GM21367 (cell line): ENCODE results near the gene PDZD4.

Experiments used
- ATAC-seq: cut with Tn5 transposase; IDR thresholded peaks from one replicate; pipeline ENCODE4 v1.9.1; 2021; ENCODE audit not compliant: unreplicated experiment

The PDZD4 gene

DNA sequence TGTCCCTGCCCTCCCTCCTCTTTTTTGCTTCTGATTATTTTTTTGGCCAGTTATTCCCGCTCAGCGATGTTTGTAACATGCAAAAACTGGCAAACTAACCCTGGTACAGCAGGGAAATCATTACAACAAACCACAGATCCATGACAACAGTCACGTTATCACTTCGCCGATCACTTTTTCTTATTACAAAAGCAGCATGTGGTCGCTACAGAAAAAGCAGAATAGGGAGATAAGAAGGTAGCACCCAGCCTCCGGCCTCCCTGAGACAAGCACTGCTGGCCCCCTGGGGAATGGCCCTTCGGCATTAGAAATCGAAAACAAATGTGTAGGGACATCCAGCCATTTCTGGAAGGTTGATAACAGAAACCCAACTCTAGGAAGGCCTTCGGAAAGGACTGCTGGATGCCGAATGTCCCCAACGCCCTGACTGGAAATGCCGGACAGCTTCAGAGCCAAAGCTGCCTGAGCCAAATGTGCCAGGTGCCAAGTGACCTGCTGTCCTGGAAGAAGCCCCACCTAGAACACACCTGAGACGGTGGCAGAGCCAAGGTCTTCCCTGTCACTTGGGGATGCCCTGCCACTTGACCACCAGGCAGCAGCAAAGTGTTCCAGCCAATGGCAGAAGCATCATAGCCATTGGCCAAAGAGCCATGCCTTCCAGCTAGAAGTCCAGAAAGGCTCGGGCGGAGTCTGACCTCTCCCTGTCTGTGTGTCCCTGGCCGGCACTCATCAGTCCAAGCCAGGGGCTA is 39.1 kb downstream of the PDZD4 start:
- ATAC-seq = no peak

DNA sequence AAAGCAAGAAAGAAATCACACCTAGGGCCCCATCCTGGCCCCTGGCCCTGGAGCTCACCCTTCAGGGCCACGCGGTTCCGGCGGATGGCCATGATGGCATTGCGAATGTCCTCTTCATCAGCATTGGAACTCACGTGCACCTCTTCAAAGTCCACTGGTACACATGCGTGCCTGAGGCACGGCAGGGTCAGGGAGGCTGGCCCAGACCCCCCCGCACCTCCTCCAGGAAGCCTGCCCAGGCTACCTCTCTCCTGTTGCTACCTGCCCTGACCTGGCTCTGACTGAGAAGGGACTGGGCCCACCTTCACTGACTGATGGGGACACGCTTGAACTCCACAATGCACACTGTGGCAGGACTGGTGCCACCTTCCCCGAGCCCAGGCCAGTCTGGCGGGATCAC is 40.7 kb downstream of the PDZD4 start:
- ATAC-seq = no peak

DNA sequence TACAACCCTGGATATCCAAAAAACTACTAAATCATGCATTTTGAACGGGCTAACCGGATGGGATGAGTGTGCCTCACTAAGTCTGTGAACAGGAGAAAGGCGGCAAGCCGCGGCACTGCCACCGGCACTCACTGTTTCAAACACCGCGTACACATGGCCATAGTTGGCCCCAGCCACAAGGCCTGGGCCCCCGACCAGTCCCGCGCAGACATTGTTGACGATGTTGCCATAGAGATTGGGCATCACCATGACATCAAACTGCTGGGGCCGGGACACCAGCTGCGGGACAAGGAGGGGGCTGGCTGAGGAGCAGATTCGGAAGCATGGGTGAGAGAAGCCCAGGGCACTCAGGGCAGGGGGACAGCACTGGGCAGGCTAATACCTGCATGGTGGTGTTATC is 43.7 kb downstream of the PDZD4 start:
- no peak for ATAC-seq

DNA sequence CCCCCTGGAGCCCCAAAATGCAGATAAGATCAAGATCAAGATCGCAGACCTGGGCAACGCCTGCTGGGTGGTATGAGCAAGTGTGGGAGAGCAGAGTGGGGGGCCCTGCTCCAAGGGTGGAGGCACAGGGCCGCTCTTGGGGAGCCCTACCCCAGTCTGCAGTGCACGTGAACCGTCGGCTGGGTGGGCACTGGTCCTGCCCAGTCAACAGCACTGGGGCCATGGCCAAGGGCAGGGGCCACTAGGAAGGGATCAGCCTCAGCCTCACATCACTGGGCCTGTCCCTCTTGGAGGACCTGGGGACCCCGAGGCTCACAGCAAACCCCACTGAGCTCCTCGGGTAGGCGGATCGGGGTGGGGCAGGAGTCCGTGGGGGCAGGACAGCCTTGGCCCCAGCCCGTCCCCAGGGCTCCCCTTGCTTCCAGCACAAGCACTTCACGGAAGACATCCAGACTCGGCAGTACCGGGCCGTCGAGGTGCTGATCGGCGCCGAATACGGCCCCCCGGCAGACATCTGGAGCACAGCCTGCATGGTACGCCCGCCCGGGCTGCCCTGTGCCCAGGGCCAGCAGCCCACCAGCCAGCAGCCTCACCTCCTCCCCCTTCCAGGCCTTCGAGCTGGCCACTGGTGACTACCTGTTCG is 45.9 kb downstream of the PDZD4 start:
- ATAC-seq = no peak

DNA sequence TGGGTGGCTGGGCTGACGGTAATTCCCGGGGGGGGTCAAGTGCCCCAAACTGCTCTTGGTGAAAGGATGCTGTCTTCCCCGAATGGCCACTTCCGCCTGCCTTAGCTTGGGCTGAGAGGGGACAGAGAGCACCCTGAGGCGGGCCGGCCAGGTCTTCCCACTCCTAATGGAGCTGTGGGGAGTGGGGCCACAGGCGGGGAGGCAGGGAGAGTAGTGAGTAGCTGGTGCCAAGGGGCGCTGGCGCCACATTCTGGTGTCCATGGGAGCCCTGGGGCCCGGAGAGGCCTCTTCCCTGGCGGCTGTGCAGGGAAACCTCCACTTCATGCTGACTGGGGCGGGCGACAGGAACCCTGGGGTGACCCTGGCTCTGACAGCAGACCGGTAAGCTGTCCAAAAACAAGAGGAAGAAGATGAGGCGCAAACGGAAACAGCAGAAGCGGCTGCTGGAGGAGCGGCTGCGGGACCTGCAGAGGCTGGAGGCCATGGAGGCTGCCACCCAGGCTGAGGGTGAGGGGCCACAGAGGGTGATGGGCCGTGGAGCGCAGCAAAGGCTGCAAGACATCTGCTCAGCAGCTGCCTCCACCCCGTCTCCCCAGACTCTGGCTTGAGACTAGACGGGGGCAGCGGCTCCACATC is 46.8 kb downstream of the PDZD4 start:
- no peak for ATAC-seq

DNA sequence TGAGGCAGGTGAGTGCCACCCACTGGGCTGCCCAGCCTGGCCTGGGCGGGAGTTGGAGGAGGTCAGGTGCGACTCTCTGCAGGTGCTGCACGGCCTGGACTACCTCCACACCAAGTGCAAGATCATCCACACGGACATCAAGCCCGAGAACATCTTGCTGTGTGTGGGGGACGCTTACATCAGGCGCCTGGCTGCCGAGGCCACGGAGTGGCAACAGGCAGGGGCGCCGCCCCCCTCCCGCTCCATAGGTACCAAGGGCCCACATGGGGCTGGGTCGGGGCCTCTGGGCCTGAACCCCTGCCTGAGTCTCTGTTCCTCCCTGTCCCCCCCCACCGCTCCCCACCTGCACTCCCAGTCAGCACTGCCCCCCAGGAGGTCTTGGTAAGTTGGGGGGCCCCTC is 47.5 kb downstream of the PDZD4 start:
- no peak for ATAC-seq

DNA sequence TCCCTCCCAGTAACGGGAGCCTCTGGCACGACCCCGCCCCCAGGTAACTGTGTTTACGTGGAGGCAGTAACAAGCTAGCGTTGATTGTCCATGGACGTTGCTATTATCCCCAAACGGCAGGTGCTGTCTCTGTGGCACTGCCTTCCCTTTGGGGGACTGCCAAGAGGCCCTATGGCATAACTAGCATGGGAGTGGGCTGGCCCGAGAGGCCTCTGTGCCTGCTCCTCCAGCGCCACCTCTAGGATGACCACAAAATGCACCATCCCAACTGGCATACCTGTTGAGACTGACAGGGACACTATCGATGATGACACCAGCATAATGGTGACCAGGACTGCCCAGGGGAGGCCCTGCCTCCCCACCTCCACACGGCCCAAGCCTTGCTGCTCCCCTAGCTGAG is 48.0 kb downstream of the PDZD4 start:
- no peak for ATAC-seq

DNA sequence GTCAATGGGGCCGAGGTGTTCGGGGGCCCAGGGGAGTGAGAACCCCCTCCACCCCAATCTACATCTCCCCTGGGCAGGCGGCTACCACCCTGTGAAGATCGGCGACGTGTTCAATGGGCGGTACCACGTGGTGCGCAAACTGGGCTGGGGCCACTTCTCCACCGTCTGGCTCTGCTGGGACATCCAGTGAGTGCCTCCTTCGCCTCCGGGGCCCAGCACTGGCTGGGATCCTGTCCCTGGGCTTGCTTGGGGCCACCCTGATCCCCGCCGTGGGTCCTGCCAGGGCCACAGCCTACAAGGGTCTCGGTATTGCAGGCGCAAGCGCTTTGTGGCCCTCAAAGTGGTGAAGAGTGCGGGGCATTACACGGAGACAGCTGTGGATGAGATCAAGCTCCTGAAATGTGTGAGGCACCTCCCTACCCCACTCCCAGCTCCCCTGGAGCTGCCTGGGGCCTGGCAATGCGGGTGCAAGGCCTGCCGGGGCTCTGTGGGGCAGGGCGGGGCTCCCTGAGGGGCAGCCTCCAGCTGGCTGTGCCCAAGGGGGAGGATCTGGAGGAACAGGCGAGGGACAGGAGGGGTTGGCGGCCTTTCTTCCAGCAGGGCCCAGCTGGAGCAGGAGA is 48.8 kb downstream of the PDZD4 start:
- ATAC-seq = no peak

DNA sequence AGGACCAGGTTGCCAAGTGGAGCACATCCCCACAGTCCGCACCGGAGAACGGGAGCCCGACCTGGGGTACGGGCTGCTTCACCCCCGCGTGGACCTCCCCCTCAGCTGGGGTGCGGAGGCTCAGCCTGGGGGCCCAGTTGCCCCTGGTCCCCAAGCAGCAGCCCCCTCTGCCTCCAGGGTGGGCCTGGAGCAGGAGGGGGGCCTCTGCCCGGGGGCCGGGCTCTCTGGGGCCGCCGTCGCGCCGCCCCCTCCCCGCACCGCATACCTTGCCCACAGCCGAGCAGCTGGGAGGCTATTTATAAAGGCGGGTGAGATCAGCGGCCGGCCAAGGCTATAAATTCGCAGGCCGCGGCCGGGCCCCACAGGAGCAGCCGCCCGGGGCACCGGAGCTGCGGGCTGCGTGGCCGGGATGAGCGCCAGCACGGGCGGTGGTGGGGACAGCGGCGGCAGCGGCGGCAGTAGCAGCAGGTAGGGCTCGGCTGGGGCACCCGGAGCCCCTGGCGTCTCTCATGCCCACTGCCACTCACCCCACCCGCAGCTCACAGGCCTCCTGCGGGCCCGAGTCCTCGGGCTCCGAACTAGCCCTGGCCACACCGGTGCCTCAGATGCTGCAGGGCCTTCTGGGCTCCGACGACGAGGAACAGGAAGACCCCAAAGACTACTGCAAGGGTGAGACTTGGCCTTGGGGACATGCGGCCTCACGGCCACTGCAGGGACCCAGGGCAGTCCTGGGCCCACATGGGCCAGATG is 49.5 kb downstream of the PDZD4 start, which contains the start of gene SRPK3:
Gene SRPK3 (plus strand): TSS at position 364 of the 750 bp plus-strand sequence. CDS start 46 bp downstream, at position 410.
- ATAC-seq = no peak

DNA sequence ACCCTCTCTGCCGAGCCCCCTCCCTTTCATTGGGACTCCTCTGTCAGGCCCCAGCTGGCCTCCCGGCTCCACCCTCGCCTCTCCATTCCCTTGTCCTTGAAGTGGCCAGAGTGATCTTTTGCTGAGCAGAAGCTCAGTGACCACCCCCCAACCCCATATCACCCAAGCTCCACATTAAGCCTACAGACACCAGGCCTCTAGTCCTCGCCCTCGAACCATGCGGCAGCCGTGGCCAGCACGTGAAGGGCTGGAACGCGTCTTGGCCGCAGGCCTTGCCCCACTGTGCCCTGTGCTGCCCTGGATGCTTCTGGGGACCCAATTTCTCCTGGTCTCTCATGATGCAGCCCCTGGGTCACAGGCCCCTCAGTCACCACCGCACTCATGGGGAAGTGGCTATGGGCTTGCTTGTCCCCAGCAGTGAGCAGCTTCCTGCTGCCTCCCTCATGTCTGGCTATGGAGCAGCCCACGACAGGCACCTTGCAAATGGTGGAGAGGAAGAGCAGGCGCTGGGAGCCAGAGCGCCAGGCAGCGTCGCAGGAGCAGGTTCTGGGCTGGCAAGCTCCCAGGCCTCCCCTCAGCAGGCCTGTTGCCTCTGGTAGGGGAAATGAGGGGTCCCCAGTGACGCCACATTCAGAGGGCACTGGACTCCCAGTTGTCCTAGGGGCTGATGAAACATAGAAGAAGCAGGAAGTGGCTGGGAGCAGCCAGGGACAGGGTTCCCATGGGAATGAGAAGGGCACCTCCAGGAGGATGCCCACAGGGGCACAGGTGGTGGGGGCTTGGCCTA is 50.3 kb downstream of the PDZD4 start:
- no peak for ATAC-seq

DNA sequence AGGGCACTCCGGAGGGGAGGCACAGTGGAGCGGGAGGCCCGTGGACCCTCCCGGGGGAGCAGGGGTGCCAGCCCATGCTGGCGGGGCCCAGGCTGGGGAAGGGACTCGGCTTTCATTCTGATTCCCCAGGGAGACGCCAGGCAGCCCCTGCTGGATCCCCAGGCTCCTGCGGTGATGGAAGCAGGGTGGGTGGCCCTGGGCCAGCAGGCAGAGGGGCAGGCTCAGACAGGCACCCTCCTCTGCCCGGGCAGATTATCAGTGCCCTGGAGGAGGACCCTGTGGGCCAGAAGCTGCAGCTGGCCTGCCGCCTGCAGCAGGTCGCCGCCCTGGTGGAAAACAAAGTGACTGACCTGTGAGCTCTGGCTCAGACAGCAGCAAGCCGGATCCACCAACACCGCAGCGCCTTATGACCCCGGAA is 51.7 kb downstream of the PDZD4 start:
- no peak for ATAC-seq

DNA sequence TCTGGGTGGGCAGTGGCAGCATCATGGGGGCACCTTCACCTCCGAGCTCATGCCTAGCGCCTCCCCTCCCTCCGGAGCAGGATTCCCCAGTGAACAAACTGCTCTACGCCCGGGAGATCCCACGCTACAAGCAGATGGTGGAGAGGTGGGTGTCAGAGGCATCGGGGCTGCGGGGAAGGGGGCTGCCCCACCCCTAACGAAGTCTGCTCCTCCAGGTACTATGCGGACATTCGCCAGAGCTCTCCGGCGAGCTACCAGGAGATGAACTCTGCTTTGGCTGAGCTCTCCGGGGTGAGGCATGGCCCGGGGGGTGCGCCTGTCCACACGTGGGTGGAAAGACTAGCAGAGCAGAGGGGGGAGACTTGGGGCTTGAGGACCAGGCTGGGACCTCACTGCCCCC is 52.2 kb downstream of the PDZD4 start:
- ATAC-seq = no peak

DNA sequence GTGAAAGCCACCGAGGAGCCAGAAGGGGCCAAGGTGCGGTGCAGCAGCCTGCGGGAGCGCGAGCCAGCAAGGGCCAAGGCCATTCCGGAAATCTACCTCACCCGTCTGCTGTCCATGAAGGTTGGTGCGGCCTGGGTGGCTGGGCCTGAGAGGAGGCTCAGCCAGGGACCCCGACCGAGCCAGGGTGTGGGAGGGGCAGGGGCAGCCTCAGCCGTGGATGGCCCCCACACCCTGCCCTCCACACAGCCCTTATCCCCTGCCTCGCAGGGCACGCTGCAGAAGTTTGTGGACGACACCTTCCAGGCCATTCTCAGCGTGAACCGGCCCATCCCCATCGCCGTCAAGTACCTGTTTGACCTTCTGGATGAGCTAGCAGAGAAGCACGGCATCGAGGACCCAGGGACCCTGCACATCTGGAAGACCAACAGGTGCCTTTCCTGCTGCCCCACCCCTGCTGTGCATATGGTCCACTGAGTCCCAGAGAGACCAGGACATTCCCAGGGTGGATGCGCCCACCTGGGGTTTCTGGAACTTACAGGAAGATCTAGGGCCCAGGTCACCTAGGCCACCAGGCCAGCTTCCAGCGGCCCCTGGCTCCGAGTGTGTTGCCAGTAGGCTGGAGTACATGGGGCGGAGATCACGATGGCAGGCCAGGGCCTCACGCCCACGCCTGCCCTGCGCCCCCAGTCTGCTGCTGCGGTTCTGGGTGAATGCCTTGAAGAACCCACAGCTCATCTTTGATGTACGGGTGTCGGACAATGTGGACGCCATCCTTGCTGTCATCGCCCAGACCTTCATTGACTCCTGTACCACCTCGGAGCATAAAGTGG is 52.9 kb downstream of the PDZD4 start:
- ATAC-seq = no peak

DNA sequence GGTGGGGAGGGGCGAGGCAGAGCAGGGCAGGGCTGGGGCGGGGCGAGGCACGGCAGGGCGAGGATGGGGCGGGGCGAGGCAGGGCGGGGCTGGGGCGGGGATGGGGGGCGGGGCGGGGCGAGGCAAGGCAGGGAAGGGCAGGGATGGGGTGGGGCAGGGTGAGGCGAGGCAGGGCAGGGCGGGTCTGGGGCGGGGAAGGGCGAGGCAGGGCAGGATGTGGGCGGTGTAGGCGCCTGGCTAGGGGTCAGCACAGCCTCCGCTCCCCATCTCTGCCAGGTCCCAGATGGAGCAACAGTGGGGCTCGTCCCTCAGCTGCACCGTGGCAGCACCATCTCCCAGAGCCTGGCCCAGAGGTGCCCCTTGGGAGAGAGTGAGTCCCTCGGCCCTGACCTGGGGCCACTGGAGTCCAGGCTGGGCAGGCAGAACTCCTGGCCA is 53.7 kb downstream of the PDZD4 start:
- ATAC-seq = no peak

DNA sequence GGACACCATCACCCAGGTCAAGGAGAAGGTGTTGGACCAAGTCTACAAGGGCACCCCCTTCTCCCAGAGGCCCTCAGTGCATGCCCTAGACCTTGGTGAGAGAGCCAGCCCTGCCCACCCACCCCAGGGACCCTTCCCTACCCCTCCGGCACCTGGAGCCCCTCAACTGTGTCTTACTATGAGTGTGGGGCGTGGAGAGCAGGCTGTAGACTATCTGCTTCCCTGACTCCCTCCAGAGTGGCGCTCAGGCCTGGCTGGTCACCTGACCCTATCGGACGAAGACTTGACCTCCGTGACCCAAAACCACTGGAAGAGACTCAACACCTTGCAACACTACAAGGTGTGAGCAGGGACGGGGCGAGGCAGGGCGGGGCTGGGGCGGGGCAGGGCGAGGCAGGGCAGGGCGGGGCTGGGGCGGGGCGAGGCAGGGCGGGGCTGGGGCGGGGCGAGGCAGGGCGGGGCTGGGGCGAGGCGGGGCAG is 54.2 kb downstream of the PDZD4 start:
- no peak for ATAC-seq

DNA sequence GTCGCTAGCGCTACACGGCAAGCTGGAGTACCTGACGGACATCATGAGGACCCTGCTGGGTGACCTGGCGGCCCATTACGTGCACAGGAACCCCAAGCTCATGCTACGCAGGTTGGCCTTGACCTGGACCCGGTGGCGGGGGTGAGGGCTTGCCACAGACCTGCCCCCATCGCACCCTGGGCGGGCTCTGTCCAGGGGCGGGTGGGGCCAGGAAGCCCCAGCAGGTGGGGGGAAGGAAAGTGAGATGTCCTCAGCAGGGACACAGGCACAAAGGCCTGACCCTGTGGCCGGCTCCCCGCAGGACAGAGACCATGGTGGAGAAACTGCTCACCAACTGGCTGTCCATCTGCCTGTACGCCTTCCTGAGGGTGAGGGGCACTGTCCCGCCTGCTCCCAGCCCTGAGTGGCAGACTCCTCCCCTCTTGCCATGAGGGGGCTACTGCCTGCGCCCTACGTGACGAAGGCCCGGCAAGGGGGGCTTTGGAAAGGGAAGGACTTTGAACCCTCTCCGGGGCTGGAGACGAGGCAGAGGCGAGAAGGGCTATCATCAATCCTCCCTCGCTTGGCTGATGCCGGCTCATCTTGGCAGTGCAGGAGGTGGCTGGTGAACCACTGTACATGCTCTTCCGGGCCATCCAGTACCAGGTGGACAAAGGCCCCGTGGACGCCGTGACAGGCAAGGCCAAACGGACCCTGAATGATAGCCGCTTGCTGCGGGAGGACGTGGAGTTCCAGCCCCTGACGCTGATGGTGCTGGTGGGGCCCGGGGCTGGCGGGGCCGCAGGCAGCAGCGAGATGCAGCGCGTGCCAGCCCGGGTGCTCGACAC is 54.8 kb downstream of the PDZD4 start:
- no peak for ATAC-seq

DNA sequence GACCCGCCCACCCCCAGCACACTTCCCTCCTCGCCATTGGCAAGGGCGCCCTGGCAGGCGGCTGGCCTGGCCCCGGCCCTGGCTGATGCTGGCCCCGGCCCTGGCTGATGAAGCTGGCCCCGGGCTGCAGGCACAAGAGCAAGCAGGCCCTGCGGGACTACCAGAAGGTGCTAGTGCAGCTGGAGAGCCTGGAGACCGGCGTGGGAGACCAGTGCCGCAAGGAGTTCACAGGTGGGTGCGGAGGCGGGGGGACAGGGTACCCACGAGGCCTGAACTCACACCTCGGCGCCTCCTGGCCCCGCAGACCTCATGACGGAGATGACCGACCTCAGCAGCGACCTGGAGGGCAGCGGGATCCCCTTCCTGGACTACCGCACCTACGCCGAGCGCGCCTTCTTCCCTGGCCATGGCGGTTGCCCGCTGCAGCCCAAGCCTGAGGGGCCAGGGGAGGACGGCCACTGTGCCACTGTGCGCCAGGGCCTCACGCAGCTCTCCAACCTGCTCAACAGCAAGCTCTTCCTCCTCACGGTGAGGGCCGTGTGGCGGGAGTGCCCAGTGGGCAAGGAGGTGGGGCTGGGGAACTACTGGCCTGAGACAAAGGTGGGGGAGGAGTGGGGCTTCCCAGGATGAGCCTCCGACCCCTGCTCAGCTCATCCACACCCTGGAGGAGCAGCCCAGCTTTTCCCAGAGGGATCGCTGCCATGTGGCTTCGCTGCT is 55.6 kb downstream of the PDZD4 start:
- no peak for ATAC-seq
